ENCODE results near the gene KAZN.

- TF ChIP-seq EP300 (IDR thresholded peaks at IDR 0.05) (no peak), CTCF (IDR thresholded peaks at IDR 0.05) (no peak)
Measured at GRCh38 chr1:14976256-14976655, 377.8 kb downstream of the KAZN start.
